PC-3 (cell line): Measurements from ENCODE around the gene EPHA7. TPM values are rescaled to one million over a fixed set of nuclear protein-coding genes. Genes with fewer than 3 reads are reported as not detected.

Experiments
- ATAC-seq: fragments of 200-7000 bp; cut with Tn5 transposase; 2 replicates; pipeline ENCODE4 v1.9.1; 2020; ENCODE audit warnings: mild to moderate bottlenecking, moderate library complexity
- BruUV-seq: library from RNA; stranded (reverse); fragments of 400-500 nt; replicated peaks from 2 replicates; lab custom pipeline; 2021; lab: Mats Ljungman, UMichigan
- CTCF ChIA-PET: fragments of 300-600 bp; sonication (Branson Sonifier 250); formaldehyde crosslinking; loops from one replicate; lab custom pipeline; 2022; ENCODE audit warnings: antibody characterized with exemption; lab: Charles Lee
- POLR2A ChIA-PET: fragments of 300-600 bp; sonication (Branson Sonifier 250); formaldehyde crosslinking; loops from one replicate; lab custom pipeline; 2022; ENCODE audit warnings: antibody characterized with exemption; ENCODE audit not compliant: unreplicated experiment; lab: Charles Lee
- DNase-seq: peaks from one replicate; pipeline ENCODE4 v3.0.0-alpha.2; 2015
- H2AFZ ChIP-seq: fragments of 300-600 bp; sonication (generic); 2 replicates; pipeline ENCODE4 v1.6.0; 2016; ENCODE audit warnings: antibody characterized with exemption, low read length
- H3F3A ChIP-seq: fragments of 300-600 bp; sonication (generic); one replicate; pipeline ENCODE4 v1.6.0; 2017; ENCODE audit warnings: antibody characterized with exemption, low read length, control low read depth, mild to moderate bottlenecking; ENCODE audit not compliant: unreplicated experiment
- H3K27ac ChIP-seq: fragments of 300-600 bp; sonication (generic); 2 replicates; pipeline ENCODE4 v1.5.1; 2016; ENCODE audit warnings: mild to moderate bottlenecking, low read length
- H3K27me3 ChIP-seq: fragments of 300-600 bp; sonication (generic); 2 replicates; pipeline ENCODE4 v1.6.1; 2016; ENCODE audit warnings: low read length, mixed read lengths
- H3K36me3 ChIP-seq: fragments of 300-600 bp; sonication (generic); 2 replicates; pipeline ENCODE4 v1.6.1; 2016; ENCODE audit warnings: low read depth, mixed run types, low read length, mixed read lengths
- H3K4me1 ChIP-seq: fragments of 300-600 bp; sonication (generic); 2 replicates; pipeline ENCODE4 v1.5.1; 2016; ENCODE audit warnings: low read length; ENCODE audit not compliant: insufficient read depth
- H3K4me2 ChIP-seq: fragments of 300-600 bp; sonication (generic); 2 replicates; pipeline ENCODE4 v1.6.0; 2016; ENCODE audit warnings: low read length
- H3K4me3 ChIP-seq: fragments of 300-600 bp; sonication (generic); 2 replicates; pipeline ENCODE4 v1.5.1; 2016; ENCODE audit warnings: mild to moderate bottlenecking, low read length, mixed read lengths
- H3K79me2 ChIP-seq: fragments of 300-600 bp; sonication (generic); 2 replicates; pipeline ENCODE4 v1.6.1; 2017; ENCODE audit warnings: low read length, mixed read lengths
- H3K9ac ChIP-seq: fragments of 300-600 bp; sonication (generic); 2 replicates; pipeline ENCODE4 v1.6.0; 2016; ENCODE audit warnings: mild to moderate bottlenecking, low read length
- H3K9me2 ChIP-seq: fragments of 300-600 bp; sonication (generic); replicated peaks from 2 replicates; pipeline ENCODE4 v1.6.1; 2016; ENCODE audit warnings: mixed run types, low read length, mixed read lengths
- H3K9me3 ChIP-seq: fragments of 300-600 bp; sonication (generic); 2 replicates; pipeline ENCODE4 v1.6.1; 2016; ENCODE audit warnings: low read length, mixed read lengths
- H4K20me1 ChIP-seq: fragments of 300-600 bp; sonication (generic); 2 replicates; pipeline ENCODE4 v1.6.1; 2016; ENCODE audit warnings: low read length, mixed read lengths
- EZH2 ChIP-seq: fragments of 300-600 bp; sonication (generic); IDR thresholded peaks from one replicate; pipeline ENCODE4 v1.6.1; 2017; ENCODE audit warnings: antibody characterized with exemption, mild to moderate bottlenecking, low read length; ENCODE audit not compliant: unreplicated experiment
- EZH2phosphoT487 ChIP-seq: fragments of 300-600 bp; sonication (generic); IDR thresholded peaks from 2 replicates; pipeline ENCODE4 v1.6.1; 2018; ENCODE audit warnings: mild to moderate bottlenecking, antibody characterized with exemption, low read length, borderline replicate concordance
- intact Hi-C: fragments of 100-400 bp; cut with micrococcal nuclease; formaldehyde crosslinking; loops from 2 replicates; pipeline ENCODE4 v1.9.0; 2023
- total RNA-seq: library from RNA; depleted of rRNA; stranded (reverse); fragments of >200 nt; gene quantifications from 2 replicates; pipeline ENCODE4 v1.2.3, GENCODE V29; 2014
- TF ChIP-seq, protein P1 (sequence below): fragments of 300-600 bp; sonication (generic); conservative IDR thresholded peaks from 2 replicates; pipeline ENCODE4 v1.5.1; 2017; ENCODE audit warnings: antibody characterized with exemption, low read depth, mild to moderate bottlenecking, low read length

Gene EPHA7
- total RNA-seq, 1 experiment from 2014 or later = 1.4 TPM

- intact Hi-C loops = no loop called here
- Histone ChIP-seq H3K9me2 (no peaks in the 10 kb centered on the region), H3K36me3 (no peaks in the 10 kb centered on the region), H3F3A (no peaks in the 10 kb centered on the region), H3K9me3 (no peaks in the 10 kb centered on the region), H2AFZ (no peak overlapping the region), H3K4me2 (no peak overlapping the region), H3K27me3 (no peaks in the 10 kb centered on the region), H3K4me3 (no peak overlapping the region), H4K20me1 (no peaks in the 10 kb centered on the region), H3K4me1 (no peaks in the 10 kb centered on the region), H3K27ac (no peak overlapping the region), H3K9ac (no peak overlapping the region), H3K79me2 (no peaks in the 10 kb centered on the region)
- TF ChIP-seq EZH2phosphoT487 (no peak), EZH2 (no peak)
- TF ChIP-seq, protein P1, sequence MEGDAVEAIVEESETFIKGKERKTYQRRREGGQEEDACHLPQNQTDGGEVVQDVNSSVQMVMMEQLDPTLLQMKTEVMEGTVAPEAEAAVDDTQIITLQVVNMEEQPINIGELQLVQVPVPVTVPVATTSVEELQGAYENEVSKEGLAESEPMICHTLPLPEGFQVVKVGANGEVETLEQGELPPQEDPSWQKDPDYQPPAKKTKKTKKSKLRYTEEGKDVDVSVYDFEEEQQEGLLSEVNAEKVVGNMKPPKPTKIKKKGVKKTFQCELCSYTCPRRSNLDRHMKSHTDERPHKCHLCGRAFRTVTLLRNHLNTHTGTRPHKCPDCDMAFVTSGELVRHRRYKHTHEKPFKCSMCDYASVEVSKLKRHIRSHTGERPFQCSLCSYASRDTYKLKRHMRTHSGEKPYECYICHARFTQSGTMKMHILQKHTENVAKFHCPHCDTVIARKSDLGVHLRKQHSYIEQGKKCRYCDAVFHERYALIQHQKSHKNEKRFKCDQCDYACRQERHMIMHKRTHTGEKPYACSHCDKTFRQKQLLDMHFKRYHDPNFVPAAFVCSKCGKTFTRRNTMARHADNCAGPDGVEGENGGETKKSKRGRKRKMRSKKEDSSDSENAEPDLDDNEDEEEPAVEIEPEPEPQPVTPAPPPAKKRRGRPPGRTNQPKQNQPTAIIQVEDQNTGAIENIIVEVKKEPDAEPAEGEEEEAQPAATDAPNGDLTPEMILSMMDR = no peak
- ATAC-seq (no peak), DNase-seq (no peak)
- BruUV-seq = no TSS peak
- CTCF ChIA-PET = no interaction called here
- POLR2A ChIA-PET = no interaction called here
Observed at GRCh38 chr6:93218096-93218495, 201.3 kb downstream of the EPHA7 start.

DNA sequence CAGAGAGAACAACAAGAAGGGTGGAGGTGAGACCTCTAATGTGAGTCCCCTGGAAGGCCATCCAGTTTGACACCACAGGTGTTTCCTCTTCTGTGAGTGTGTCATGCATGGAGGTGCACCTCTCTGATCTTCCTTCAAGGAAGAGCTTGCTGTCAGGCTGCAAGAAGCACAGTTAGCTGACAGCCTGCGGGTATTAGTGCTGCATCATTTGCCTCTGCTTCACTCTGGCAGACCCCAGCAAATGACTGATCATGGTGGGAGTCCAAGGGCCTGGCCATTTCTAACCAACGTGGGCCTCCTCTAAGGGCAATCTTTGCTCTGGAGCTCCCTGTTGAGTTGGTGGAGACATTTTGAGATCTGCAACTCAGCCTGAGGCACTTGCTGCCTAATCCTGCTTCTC is 206.3 kb downstream of the EPHA7 start:
- Histone ChIP-seq H3K79me2 (no peaks in the 10 kb centered on the region), H4K20me1 (no peaks in the 10 kb centered on the region), H3K9me3 (no peaks in the 10 kb centered on the region), H2AFZ (no peak overlapping the region), H3K27me3 (no peaks in the 10 kb centered on the region), H3F3A (no peaks in the 10 kb centered on the region), H3K9me2 (no peaks in the 10 kb centered on the region), H3K4me1 (no peaks in the 10 kb centered on the region), H3K27ac (no peak overlapping the region), H3K4me3 (no peak overlapping the region), H3K36me3 (no peaks in the 10 kb centered on the region), H3K4me2 (no peak overlapping the region), H3K9ac (no peak overlapping the region)
- DNase-seq (no peak), ATAC-seq (no peak)
- ChIA-PET CTCF (interaction anchor here (0.5 kb wide), 1 partner anchor 192 kb away, joined by 3 read pairs; no protein-coding TSS in a partner anchor), POLR2A (no interaction called here)
- TF ChIP-seq, protein P1 = no peak
- TF ChIP-seq EZH2phosphoT487 = no peak
- no peak for TF ChIP-seq EZH2
- intact Hi-C loops = no loop called here
- no TSS peak for BruUV-seq

DNA sequence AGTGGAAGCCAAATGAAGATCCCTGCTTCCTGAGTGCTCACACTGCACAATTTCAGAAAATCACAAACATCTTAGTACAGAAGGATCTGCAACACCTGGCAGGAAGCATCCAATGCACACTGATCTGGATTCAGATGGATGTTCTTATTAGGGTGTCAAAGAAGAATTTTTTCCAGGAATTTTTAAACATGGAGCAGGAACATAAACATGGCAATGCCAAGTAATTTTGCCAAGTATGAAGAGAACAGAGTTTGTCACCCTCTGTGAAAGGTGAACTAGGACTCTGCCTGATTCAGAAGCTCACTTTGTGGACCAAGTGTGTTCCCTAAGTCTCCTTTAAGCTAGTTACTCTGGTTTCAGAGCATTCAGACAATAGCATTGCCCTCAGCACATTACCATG is 208.5 kb downstream of the EPHA7 start:
- Histone ChIP-seq H3K27ac (no peak overlapping the region), H4K20me1 (no peaks in the 10 kb centered on the region), H2AFZ (no peak overlapping the region), H3K9me3 (no peaks in the 10 kb centered on the region), H3K79me2 (no peaks in the 10 kb centered on the region), H3K4me1 (no peaks in the 10 kb centered on the region), H3K9me2 (no peaks in the 10 kb centered on the region), H3F3A (no peaks in the 10 kb centered on the region), H3K27me3 (no peaks in the 10 kb centered on the region), H3K36me3 (no peaks in the 10 kb centered on the region), H3K9ac (no peak overlapping the region), H3K4me3 (no peak overlapping the region), H3K4me2 (no peak overlapping the region)
- CTCF ChIA-PET = no interaction called here
- ATAC-seq (no peak), DNase-seq (no peak)
- POLR2A ChIA-PET = no interaction called here
- no peak for TF ChIP-seq EZH2phosphoT487
- no peak for TF ChIP-seq EZH2
- TF ChIP-seq, protein P1 = no peak
- BruUV-seq = no TSS peak
- intact Hi-C loops = no loop called here
